ENCODE measurements around the gene NOVA2. TPM values are rescaled to one million over a fixed set of nuclear protein-coding genes. Genes with fewer than 3 reads are reported as not detected.

The NOVA2 gene
- total and polyA plus RNA-seq, 4 donors: 0.13 to 18.2 (median 8.1) TPM; not detected in 1

- H3K4me3 ChIP-seq (ENCODE audit: low read length in 2 of 2): peak overlapping the region in 1 of 2 donors; percentile 25
- ATAC-seq (ENCODE audit: low FRiP score) (no peak), DNase-seq (no peak)
- H3K36me3 ChIP-seq (ENCODE audit: control insufficient read depth in 1 of 2, insufficient read depth in 2 of 2, low read length in 1 of 2): no peaks in the 10 kb centered on the region
- no peaks in the 10 kb centered on the region for H3K27me3 ChIP-seq (ENCODE audit: control insufficient read depth in 1 of 2, insufficient read depth in 2 of 2, low read length in 1 of 2)
- 5 to 6% methylated on average over 8 of the region's 8 CpGs for WGBS, 2 donors
- no peak overlapping the region for H3K27ac ChIP-seq (ENCODE audit: low read depth in 1 of 2, low read length in 2 of 2)
- H3K4me1 ChIP-seq (ENCODE audit: control insufficient read depth in 1 of 2, insufficient read depth in 2 of 2, low read length in 2 of 2): no peaks in the 10 kb centered on the region
- intact Hi-C loops (cut with DNase I): no loop called here
- H3K9me3 ChIP-seq (ENCODE audit: control insufficient read depth, low read length): no peaks in the 10 kb centered on the region
Measured at GRCh38 chr19:45994456-45994997, 20.9 kb upstream of the NOVA2 start.

DNA sequence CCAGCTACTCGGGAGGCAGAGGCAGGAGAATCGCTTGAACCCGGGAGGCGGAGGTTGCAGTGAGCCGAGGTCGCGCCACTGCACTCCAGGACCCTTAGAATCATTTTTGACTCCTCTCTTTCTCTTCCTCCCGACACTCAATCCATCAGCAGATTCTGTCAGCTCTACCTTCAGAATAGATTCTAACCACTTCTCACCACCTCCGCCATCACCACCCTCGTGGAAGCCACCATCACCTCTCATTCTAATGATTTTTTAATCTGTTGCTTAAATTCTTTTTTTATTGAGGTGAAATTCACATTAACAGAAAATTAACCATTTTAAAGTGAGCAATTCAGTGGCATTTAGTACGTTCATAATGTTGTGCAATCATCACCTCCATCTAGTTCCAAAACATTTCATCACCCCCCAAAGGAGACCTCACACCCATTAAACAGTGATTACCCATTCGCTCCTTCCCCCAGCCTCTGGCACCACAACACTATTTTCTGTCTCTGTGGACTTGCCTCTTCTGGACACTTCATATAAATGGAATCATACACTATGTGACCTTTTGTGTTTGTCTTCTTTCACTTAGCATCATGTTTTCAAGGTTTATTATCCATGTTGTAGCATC lies 16.6 kb upstream of the NOVA2 start:
- ATAC-seq (ENCODE audit: low FRiP score): no peak
- DNase-seq: no peak
- H3K27me3 ChIP-seq (ENCODE audit: control insufficient read depth in 1 of 2, insufficient read depth in 2 of 2, low read length in 1 of 2): no peaks in the 10 kb centered on the region
- H3K27ac ChIP-seq (ENCODE audit: low read depth in 1 of 2, low read length in 2 of 2): no peak overlapping the region
- H3K9me3 ChIP-seq (ENCODE audit: control insufficient read depth, low read length): no peaks in the 10 kb centered on the region
- intact Hi-C loops (cut with DNase I): no loop called here
- no peak overlapping the region for H3K4me3 ChIP-seq (ENCODE audit: low read length in 2 of 2)
- WGBS, 2 donors: 83 to 85% methylated on average over 12 of the region's 12 CpGs
- H3K36me3 ChIP-seq (ENCODE audit: control insufficient read depth in 1 of 2, insufficient read depth in 2 of 2, low read length in 1 of 2): no peaks in the 10 kb centered on the region
- H3K4me1 ChIP-seq (ENCODE audit: control insufficient read depth in 1 of 2, insufficient read depth in 2 of 2, low read length in 2 of 2): no peaks in the 10 kb centered on the region

- no peaks in the 10 kb centered on the region for H3K27me3 ChIP-seq (ENCODE audit: control insufficient read depth in 1 of 2, insufficient read depth in 2 of 2, low read length in 1 of 2)
- H3K27ac ChIP-seq (ENCODE audit: low read depth in 1 of 2, low read length in 2 of 2): no peak overlapping the region
- ATAC-seq (ENCODE audit: low FRiP score): no peak
- no peak overlapping the region for H3K4me3 ChIP-seq (ENCODE audit: low read length in 2 of 2)
- 78% methylated on average over 7 of the region's 7 CpGs for WGBS, 2 donors
- no peaks in the 10 kb centered on the region for H3K9me3 ChIP-seq (ENCODE audit: control insufficient read depth, low read length)
- no peak for DNase-seq
- intact Hi-C loops (cut with DNase I): no loop called here
- no peaks in the 10 kb centered on the region for H3K4me1 ChIP-seq (ENCODE audit: control insufficient read depth in 1 of 2, insufficient read depth in 2 of 2, low read length in 2 of 2)
- H3K36me3 ChIP-seq (ENCODE audit: control insufficient read depth in 1 of 2, insufficient read depth in 2 of 2, low read length in 1 of 2): no peaks in the 10 kb centered on the region
Measured at GRCh38 chr19:45985321-45985720, 11.7 kb upstream of the NOVA2 start.

DNA sequence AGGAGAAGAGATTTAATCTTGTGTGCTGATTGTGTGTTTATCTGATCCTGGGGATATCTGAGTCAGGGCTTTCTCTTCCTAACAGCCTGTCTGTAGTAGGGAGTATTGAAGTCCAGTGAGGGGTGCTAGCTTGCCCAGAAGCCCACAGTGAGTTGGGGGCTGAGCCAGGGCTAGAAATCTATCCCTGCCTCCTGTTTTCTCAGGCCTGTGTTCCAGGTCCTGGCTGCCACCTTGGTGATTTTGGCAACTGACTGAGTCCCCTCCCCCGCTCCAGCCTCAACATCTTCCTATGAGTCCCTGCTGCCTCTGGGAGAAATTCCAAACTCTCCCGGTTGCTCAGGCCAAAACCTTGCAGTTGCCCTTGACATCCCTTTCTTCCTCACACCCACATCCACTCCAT lies 7.7 kb upstream of the NOVA2 start:
- Histone ChIP-seq H3K36me3 (ENCODE audit: control insufficient read depth in 1 of 2, insufficient read depth in 2 of 2, low read length in 1 of 2) (no peaks in the 10 kb centered on the region), H3K9me3 (ENCODE audit: control insufficient read depth, low read length) (no peaks in the 10 kb centered on the region), H3K4me3 (ENCODE audit: low read length in 2 of 2) (no peak overlapping the region), H3K27me3 (ENCODE audit: control insufficient read depth in 1 of 2, insufficient read depth in 2 of 2, low read length in 1 of 2) (no peaks in the 10 kb centered on the region), H3K4me1 (ENCODE audit: control insufficient read depth in 1 of 2, insufficient read depth in 2 of 2, low read length in 2 of 2) (no peaks in the 10 kb centered on the region), H3K27ac (ENCODE audit: low read depth in 1 of 2, low read length in 2 of 2) (no peak overlapping the region)
- DNase-seq: no peak
- 0 to 6% methylated on average over 2 of the region's 2 CpGs for WGBS, 2 donors
- ATAC-seq (ENCODE audit: low FRiP score): no peak
- intact Hi-C loops (cut with DNase I): no loop called here

DNA sequence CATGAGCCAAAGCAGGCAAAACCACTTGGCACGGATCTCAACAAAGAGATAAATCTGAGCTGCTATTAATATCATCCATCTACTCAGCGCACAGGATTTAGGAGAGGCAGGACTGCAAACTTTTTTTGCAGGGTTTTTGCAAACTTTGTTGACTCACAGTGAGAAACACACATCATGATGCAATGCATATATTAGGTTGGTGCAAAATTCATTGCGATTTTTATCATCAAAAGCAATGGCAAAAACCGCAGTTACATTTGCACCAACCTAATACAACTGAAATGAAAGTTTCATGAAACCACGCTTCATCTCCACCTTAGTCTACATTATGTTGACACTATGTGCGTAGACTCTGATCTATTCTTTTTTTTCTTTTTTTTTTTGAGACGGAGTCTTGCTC lies 4.5 kb upstream of the NOVA2 start:
- no peak overlapping the region for H3K27ac ChIP-seq (ENCODE audit: low read depth in 1 of 2, low read length in 2 of 2)
- no peaks in the 10 kb centered on the region for H3K4me1 ChIP-seq (ENCODE audit: control insufficient read depth in 1 of 2, insufficient read depth in 2 of 2, low read length in 2 of 2)
- DNase-seq: no peak
- ATAC-seq (ENCODE audit: low FRiP score): no peak
- no peaks in the 10 kb centered on the region for H3K27me3 ChIP-seq (ENCODE audit: control insufficient read depth in 1 of 2, insufficient read depth in 2 of 2, low read length in 1 of 2)
- H3K4me3 ChIP-seq (ENCODE audit: low read length in 2 of 2): no peak overlapping the region
- no peaks in the 10 kb centered on the region for H3K9me3 ChIP-seq (ENCODE audit: control insufficient read depth, low read length)
- WGBS, 2 donors: 72% methylated on average over 7 of the region's 7 CpGs
- H3K36me3 ChIP-seq (ENCODE audit: control insufficient read depth in 1 of 2, insufficient read depth in 2 of 2, low read length in 1 of 2): no peaks in the 10 kb centered on the region
- intact Hi-C loops (cut with DNase I): no loop called here

DNA sequence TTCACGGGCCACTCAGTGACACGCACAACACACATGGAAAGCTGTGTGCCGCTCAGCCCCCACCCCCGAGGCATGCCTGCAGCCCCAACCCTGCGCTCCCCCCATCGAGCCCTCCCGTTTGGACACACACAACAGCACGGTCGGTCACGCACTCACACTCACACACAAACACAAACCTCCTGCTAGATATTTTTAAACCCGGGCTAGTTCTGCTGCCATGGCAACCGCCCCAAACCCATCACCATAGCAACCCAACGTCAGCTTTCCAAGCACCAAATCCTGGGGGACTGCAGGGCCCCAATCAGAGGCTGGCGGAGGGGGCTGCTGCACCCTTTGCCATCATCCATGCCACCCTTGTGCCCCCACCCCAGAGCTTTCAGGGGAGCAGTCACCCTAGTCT lies 2.5 kb upstream of the NOVA2 start:
- Histone ChIP-seq H3K27ac (ENCODE audit: low read depth in 1 of 2, low read length in 2 of 2) (no peak overlapping the region), H3K4me3 (ENCODE audit: low read length in 2 of 2) (no peak overlapping the region), H3K9me3 (ENCODE audit: control insufficient read depth, low read length) (no peaks in the 10 kb centered on the region), H3K4me1 (ENCODE audit: control insufficient read depth in 1 of 2, insufficient read depth in 2 of 2, low read length in 2 of 2) (no peaks in the 10 kb centered on the region), H3K36me3 (ENCODE audit: control insufficient read depth in 1 of 2, insufficient read depth in 2 of 2, low read length in 1 of 2) (no peaks in the 10 kb centered on the region), H3K27me3 (ENCODE audit: control insufficient read depth in 1 of 2, insufficient read depth in 2 of 2, low read length in 1 of 2) (no peaks in the 10 kb centered on the region)
- intact Hi-C loops (cut with DNase I): no loop called here
- no peak for DNase-seq
- 13% methylated on average over 14 of the region's 14 CpGs for WGBS, 2 donors
- no peak for ATAC-seq (ENCODE audit: low FRiP score)

DNA sequence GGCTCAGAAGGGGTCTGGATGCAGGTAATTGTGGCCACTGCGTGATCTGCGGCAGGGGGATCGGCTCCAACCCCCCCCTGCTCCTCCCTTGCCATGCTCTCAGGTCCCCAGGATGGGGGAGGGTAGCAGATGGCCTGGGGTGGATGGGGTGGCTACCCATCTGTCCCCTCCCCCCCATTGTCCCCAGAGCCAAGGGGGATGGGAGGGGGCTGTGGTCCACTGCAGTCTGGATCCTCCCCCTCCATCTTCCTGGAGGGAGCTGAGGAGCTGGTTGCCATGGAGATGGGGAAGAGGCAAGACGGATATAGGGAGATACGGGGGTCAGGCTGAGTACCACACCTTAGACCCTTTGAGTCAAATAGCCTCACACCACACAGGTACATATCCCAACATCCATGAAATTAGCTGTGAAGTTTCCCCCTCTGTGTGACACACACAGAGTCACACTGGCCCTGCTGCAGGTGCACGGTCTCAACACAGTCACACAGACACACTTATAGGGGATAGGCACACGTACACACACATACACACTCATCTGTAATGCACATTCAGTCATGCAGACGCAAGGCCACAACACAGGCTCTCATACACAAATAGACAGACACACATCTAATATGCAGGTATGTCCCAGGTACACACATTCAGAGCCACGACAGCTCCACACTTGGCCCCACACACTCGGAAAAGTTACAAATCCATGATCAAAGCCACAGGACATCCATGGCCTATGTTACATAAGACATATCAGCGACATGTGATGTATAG lies 1.8 kb upstream of the NOVA2 start:
- DNase-seq (no peak), ATAC-seq (ENCODE audit: low FRiP score) (no peak)
- no peaks in the 10 kb centered on the region for H3K4me1 ChIP-seq (ENCODE audit: control insufficient read depth in 1 of 2, insufficient read depth in 2 of 2, low read length in 2 of 2)
- H3K27me3 ChIP-seq (ENCODE audit: control insufficient read depth in 1 of 2, insufficient read depth in 2 of 2, low read length in 1 of 2): no peaks in the 10 kb centered on the region
- no peaks in the 10 kb centered on the region for H3K36me3 ChIP-seq (ENCODE audit: control insufficient read depth in 1 of 2, insufficient read depth in 2 of 2, low read length in 1 of 2)
- H3K9me3 ChIP-seq (ENCODE audit: control insufficient read depth, low read length): no peaks in the 10 kb centered on the region
- H3K4me3 ChIP-seq (ENCODE audit: low read length in 2 of 2): no peak overlapping the region
- WGBS, 2 donors: 68 to 73% methylated on average over 11 of the region's 11 CpGs
- no peak overlapping the region for H3K27ac ChIP-seq (ENCODE audit: low read depth in 1 of 2, low read length in 2 of 2)
- intact Hi-C loops (cut with DNase I): no loop called here

DNA sequence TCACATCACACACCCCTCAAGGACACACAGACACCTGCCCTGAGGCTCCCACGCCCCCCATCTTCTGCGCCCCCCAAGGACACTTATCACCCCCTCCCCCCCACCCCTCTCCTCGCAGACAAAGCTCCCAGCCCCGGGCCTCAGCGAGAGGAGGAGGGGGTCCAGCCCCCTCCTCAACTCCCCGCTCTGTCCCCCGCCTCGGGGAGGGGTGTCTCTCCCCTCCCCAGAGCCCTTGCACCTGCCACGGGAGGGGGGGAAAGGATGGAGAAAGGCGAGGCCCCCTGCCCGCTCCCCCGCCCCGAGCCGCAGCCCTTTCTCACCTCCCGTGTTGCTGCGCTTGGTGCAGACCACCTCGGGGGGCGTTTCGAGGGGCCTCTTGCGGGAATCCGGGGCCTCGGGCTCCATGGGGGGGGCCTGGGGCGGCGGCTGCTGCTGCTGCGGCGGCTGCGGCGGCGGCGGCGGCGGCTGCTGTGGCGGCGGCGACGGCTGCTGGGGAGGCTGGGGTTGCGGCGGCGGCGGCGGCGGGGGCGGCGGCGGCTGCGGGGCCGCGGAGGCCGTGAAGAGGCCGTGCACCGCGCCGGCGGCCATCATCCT lies 621 bp downstream of the NOVA2 start:
- 1 to 2% methylated on average over 31 to 50 of the region's 54 CpGs for WGBS, 2 donors
- H3K27ac ChIP-seq (ENCODE audit: low read depth in 1 of 2, low read length in 2 of 2): no peak overlapping the region
- H3K27me3 ChIP-seq (ENCODE audit: control insufficient read depth in 1 of 2, insufficient read depth in 2 of 2, low read length in 1 of 2): no peaks in the 10 kb centered on the region
- no peaks in the 10 kb centered on the region for H3K4me1 ChIP-seq (ENCODE audit: control insufficient read depth in 1 of 2, insufficient read depth in 2 of 2, low read length in 2 of 2)
- intact Hi-C loops (cut with DNase I): no loop called here
- no peaks in the 10 kb centered on the region for H3K36me3 ChIP-seq (ENCODE audit: control insufficient read depth in 1 of 2, insufficient read depth in 2 of 2, low read length in 1 of 2)
- DNase-seq (no peak), ATAC-seq (ENCODE audit: low FRiP score) (no peak)
- H3K9me3 ChIP-seq (ENCODE audit: control insufficient read depth, low read length): no peaks in the 10 kb centered on the region
- no peak overlapping the region for H3K4me3 ChIP-seq (ENCODE audit: low read length in 2 of 2)
